SK-N-SH (cell line): ENCODE data around the gene JAKMIP1. TPM values are rescaled to one million over a fixed set of nuclear protein-coding genes. Genes with fewer than 3 reads are reported as not detected.

Experiments used
- CTCF ChIA-PET: fragments of 300-600, 350-600 bp; formaldehyde crosslinking; extraction: SDS; loops from one replicate; lab custom pipeline; 2021; lab: Yijun Ruan, JAX
- POLR2A ChIA-PET: fragments of 350-600 bp; sonication (Branson Sonifier 250); formaldehyde crosslinking; extraction: SDS; loops from one replicate; lab custom pipeline; 2020; ENCODE audit warnings: antibody characterized with exemption, inconsistent platforms; lab: Yijun Ruan, JAX
- DNase-seq: peaks from one replicate; pipeline ENCODE4 v3.0.0; 2012
- H2AFZ ChIP-seq: fragments of 200-600 bp; sonication (generic); 2 replicates; pipeline ENCODE4 v1.8.1; 2016; ENCODE audit warnings: antibody characterized with exemption, mild to moderate bottlenecking, low read depth
- H3F3A ChIP-seq: fragments of 200-600 bp; sonication (generic); replicated peaks from 2 replicates; pipeline ENCODE3; 2016; ENCODE audit warnings: antibody characterized with exemption, mild to moderate bottlenecking; ENCODE audit not compliant: insufficient read depth
- H3K27ac ChIP-seq, 2 experiments: fragments of 200-500 bp in 1 of 2; fragments of 200-600 bp in 1 of 2; sonication (Bioruptor generic) in 1 of 2; sonication (generic), shearing (Covaris generic) in 1 of 2; 2 replicates each; pipeline versions ENCODE4 v1.5.1 to v1.6.1; 2014 to 2016; ENCODE audit warnings: low read depth in 2 of 2, inconsistent platforms in 1 of 2, low read length in 1 of 2, mild to moderate bottlenecking in 1 of 2, mixed read lengths in 1 of 2
- H3K27me3 ChIP-seq: fragments of 200-600 bp; sonication (generic), shearing (Covaris generic); 2 replicates; pipeline ENCODE4 v1.6.1; 2016; ENCODE audit warnings: mixed run types; ENCODE audit not compliant: insufficient read depth
- H3K36me3 ChIP-seq, 2 experiments: fragments of 200-500 bp in 1 of 2; fragments of 200-600 bp in 1 of 2; sonication (Bioruptor generic) in 1 of 2; sonication (generic) in 1 of 2; replicated peaks in 1 of 2; 2 replicates each; pipeline versions ENCODE3 to v1.5.1; 2014 to 2016; ENCODE audit warnings: low read length in 1 of 2, mild to moderate bottlenecking in 1 of 2; ENCODE audit not compliant: insufficient read depth in 2 of 2, control insufficient read depth in 1 of 2
- H3K4me1 ChIP-seq, 2 experiments: fragments of 200-500 bp in 1 of 2; fragments of 200-600 bp in 1 of 2; sonication (Bioruptor generic) in 1 of 2; sonication (generic), shearing (Covaris generic) in 1 of 2; 2 replicates each; pipeline versions ENCODE4 v1.5.1 to v1.6.1; 2014 to 2016; ENCODE audit warnings: low read depth in 1 of 2, low read length in 1 of 2, mixed run types in 1 of 2; ENCODE audit not compliant: insufficient read depth in 2 of 2, control insufficient read depth in 1 of 2
- H3K4me2 ChIP-seq: fragments of 200-600 bp; sonication (generic), shearing (Covaris generic); 2 replicates; pipeline ENCODE4 v1.6.1; 2017; ENCODE audit warnings: mixed run types
- H3K4me3 ChIP-seq, 2 experiments: fragments of 200-500 bp in 1 of 2; fragments of 200-600 bp in 1 of 2; sonication (Bioruptor generic) in 1 of 2; sonication (generic), shearing (Covaris generic) in 1 of 2; 2 replicates each; pipeline versions ENCODE4 v1.5.1 to v1.8.1; 2014 to 2016; ENCODE audit warnings: low read depth in 2 of 2, inconsistent platforms in 1 of 2, low read length in 1 of 2, mild to moderate bottlenecking in 1 of 2, mixed read lengths in 1 of 2, moderate library complexity in 1 of 2
- H3K79me2 ChIP-seq: fragments of 200-600 bp; sonication (generic); 2 replicates; pipeline ENCODE4 v1.8.1; 2017; ENCODE audit warnings: mild to moderate bottlenecking; ENCODE audit not compliant: insufficient read depth
- H3K9ac ChIP-seq: fragments of 200-600 bp; sonication (generic); 2 replicates; pipeline ENCODE4 v1.6.1; 2017; ENCODE audit warnings: mixed run types
- H3K9me2 ChIP-seq: fragments of 200-600 bp; sonication (generic); 2 replicates; pipeline ENCODE4 v1.6.1; 2017; ENCODE audit warnings: mixed run types
- H3K9me3 ChIP-seq: fragments of 200-600 bp; sonication (generic); 2 replicates; pipeline ENCODE4 v1.6.1; 2017; ENCODE audit warnings: mixed run types, mild to moderate bottlenecking, moderate library complexity
- H4K20me1 ChIP-seq: fragments of 200-600 bp; sonication (generic); 2 replicates; pipeline ENCODE4 v1.6.1; 2017; ENCODE audit warnings: mild to moderate bottlenecking, mixed run types; ENCODE audit not compliant: insufficient read depth
- FOSL2 ChIP-seq: IDR thresholded peaks from 2 replicates; pipeline ENCODE4 v1.4.0; 2012; ENCODE audit warnings: low read depth, mild to moderate bottlenecking, moderate library complexity, borderline replicate concordance
- JUND ChIP-seq: IDR thresholded peaks from 2 replicates; pipeline ENCODE4 v1.4.0; 2012
- MXI1 ChIP-seq: IDR thresholded peaks from 2 replicates; pipeline ENCODE4 v1.6.1; 2012; ENCODE audit warnings: mild to moderate bottlenecking, low read depth, low read length, improper control_type of control experiment
- POLR2AphosphoS5 ChIP-seq: IDR thresholded peaks from 2 replicates; pipeline ENCODE4 v1.6.1; 2012; ENCODE audit warnings: low read depth, low read length
- RCOR1 ChIP-seq: fragments of 150-350 bp; IDR thresholded peaks from 2 replicates; pipeline ENCODE4 v1.6.1; 2017; ENCODE audit warnings: antibody characterized with exemption, low read length
- RXRA ChIP-seq: IDR thresholded peaks from 2 replicates; pipeline ENCODE4 v1.4.0; 2012; ENCODE audit warnings: low read depth, mild to moderate bottlenecking, borderline replicate concordance
- SIN3A ChIP-seq: IDR thresholded peaks from 2 replicates; pipeline ENCODE4 v1.6.1; 2012; ENCODE audit warnings: low read depth, mild to moderate bottlenecking, low read length, moderate library complexity, borderline replicate concordance
- TAF1 ChIP-seq: IDR thresholded peaks from 2 replicates; pipeline ENCODE4 v1.6.1; 2012; ENCODE audit warnings: low read depth, mild to moderate bottlenecking, low read length, moderate library complexity, borderline replicate concordance
- TEAD4 ChIP-seq: IDR thresholded peaks from 2 replicates; pipeline ENCODE4 v1.4.0; 2012; ENCODE audit warnings: mild to moderate bottlenecking, borderline replicate concordance; ENCODE audit not compliant: insufficient read depth
- YY1 ChIP-seq: IDR thresholded peaks from 2 replicates; pipeline ENCODE4 v1.4.0; 2012; ENCODE audit warnings: low read depth, mild to moderate bottlenecking
- WGBS: methylation state at CpG from one replicate; pipeline ENCODE4 v1.1.6; 2017; ENCODE audit warnings: low lambda C conversion rate; 5-methylcytosine and 5-hydroxymethylcytosine counted together
- polyA plus RNA-seq, 3 experiments: library from polyadenylated mRNA; depleted of rRNA; stranded (reverse); fragments of >200 nt; gene quantifications; 2 replicates each; pipeline ENCODE4 v1.2.3, GENCODE V29; 2012
- TF ChIP-seq, protein P1 (sequence below): fragments of 150-350 bp; IDR thresholded peaks from 2 replicates; pipeline ENCODE4 v1.6.1; 2017; ENCODE audit warnings: antibody characterized with exemption, low read length, low read depth, borderline replicate concordance

Gene JAKMIP1
- polyA plus RNA-seq, 1 of the 3 experiments (the other 2 are of a cell fraction): 0.54 TPM

GRCh38 chr4:6069845-6070709 lies 130.3 kb downstream of the JAKMIP1 start:
- no peaks in the 10 kb centered on the region for H3K9me2 ChIP-seq
- H3F3A ChIP-seq: no peaks in the 10 kb centered on the region
- ChIA-PET CTCF (no interaction called here), POLR2A (no interaction called here)
- no peak overlapping the region for H3K4me2 ChIP-seq
- no peaks in the 10 kb centered on the region for H3K9me3 ChIP-seq
- H3K27me3 ChIP-seq: no peaks in the 10 kb centered on the region
- WGBS: 58% methylated on average over 25 of the region's 29 CpGs
- H3K9ac ChIP-seq: no peak overlapping the region
- H2AFZ ChIP-seq: no peak overlapping the region
- H3K36me3 ChIP-seq: no peaks in the 10 kb centered on the region
- no peak overlapping the region for H3K4me3 ChIP-seq
- no peak for DNase-seq
- TF ChIP-seq SIN3A (no peak), FOSL2 (no peak), MXI1 (no peak), TAF1 (no peak), POLR2AphosphoS5 (no peak), RXRA (no peak)
- H3K4me1 ChIP-seq: peaks cover 0 to 11% of the 10 kb centered on the region in 2 experiments; a peak in 1 of 4 replicates
- no peak overlapping the region for H3K27ac ChIP-seq
- H4K20me1 ChIP-seq: no peaks in the 10 kb centered on the region
- H3K79me2 ChIP-seq: no peaks in the 10 kb centered on the region

DNA sequence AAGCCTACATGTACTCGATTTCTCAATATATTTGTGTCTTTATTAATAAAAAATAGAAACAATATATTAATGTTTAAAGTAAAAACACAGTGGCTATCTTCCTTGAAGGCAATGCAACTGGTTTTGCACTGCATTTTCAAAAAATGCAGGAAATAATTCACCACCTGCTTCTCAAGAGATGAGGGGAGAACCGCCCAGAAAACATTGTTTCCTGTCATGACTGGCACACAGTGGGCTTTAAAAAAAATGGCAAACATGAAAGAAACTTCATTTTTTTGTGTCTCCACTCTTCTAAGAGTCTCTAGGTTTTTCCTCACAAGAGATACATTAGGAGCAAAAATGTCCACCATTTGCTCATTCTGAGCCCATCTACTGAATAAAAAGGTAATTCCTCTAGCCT lies 131.4 kb downstream of the JAKMIP1 start:
- H3K27ac ChIP-seq: no peak overlapping the region
- H4K20me1 ChIP-seq: no peaks in the 10 kb centered on the region
- no peaks in the 10 kb centered on the region for H3K27me3 ChIP-seq
- 15% methylated on average over 2 of the region's 2 CpGs for WGBS
- H3K4me2 ChIP-seq: no peak overlapping the region
- H3K79me2 ChIP-seq: no peaks in the 10 kb centered on the region
- no peak for TF ChIP-seq MXI1
- TF ChIP-seq, protein P1, sequence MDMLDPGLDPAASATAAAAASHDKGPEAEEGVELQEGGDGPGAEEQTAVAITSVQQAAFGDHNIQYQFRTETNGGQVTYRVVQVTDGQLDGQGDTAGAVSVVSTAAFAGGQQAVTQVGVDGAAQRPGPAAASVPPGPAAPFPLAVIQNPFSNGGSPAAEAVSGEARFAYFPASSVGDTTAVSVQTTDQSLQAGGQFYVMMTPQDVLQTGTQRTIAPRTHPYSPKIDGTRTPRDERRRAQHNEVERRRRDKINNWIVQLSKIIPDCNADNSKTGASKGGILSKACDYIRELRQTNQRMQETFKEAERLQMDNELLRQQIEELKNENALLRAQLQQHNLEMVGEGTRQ: no peak
- no peak for TF ChIP-seq JUND
- no peak for TF ChIP-seq YY1
- no peak for TF ChIP-seq RCOR1
- TF ChIP-seq TEAD4: no peak
- TF ChIP-seq, all 33 proteins: peak for 0
- Histone ChIP-seq H2AFZ (no peak overlapping the region), H3K9me3 (no peaks in the 10 kb centered on the region), H3K9me2 (no peaks in the 10 kb centered on the region), H3K36me3 (no peaks in the 10 kb centered on the region), H3K4me3 (no peak overlapping the region), H3K4me1 (peaks cover 0 to 9% of the 10 kb centered on the region in 2 experiments; a peak in 1 of 4 replicates), H3F3A (no peaks in the 10 kb centered on the region), H3K9ac (no peak overlapping the region)
- no peak for DNase-seq
- CTCF ChIA-PET: no interaction called here
- POLR2A ChIA-PET: no interaction called here
